SH-SY5Y (cell line): ENCODE results near the gene CANX.

Experiments used
- GATA2 ChIP-seq: IDR thresholded peaks from 2 replicates; pipeline ENCODE4 v1.6.1; 2011; ENCODE audit warnings: mild to moderate bottlenecking, low read depth, low read length
- GATA3 ChIP-seq: IDR thresholded peaks from 2 replicates; pipeline ENCODE4 v1.6.1; 2011; ENCODE audit warnings: low read depth, mild to moderate bottlenecking, low read length, moderate library complexity

CANX gene, protein sequence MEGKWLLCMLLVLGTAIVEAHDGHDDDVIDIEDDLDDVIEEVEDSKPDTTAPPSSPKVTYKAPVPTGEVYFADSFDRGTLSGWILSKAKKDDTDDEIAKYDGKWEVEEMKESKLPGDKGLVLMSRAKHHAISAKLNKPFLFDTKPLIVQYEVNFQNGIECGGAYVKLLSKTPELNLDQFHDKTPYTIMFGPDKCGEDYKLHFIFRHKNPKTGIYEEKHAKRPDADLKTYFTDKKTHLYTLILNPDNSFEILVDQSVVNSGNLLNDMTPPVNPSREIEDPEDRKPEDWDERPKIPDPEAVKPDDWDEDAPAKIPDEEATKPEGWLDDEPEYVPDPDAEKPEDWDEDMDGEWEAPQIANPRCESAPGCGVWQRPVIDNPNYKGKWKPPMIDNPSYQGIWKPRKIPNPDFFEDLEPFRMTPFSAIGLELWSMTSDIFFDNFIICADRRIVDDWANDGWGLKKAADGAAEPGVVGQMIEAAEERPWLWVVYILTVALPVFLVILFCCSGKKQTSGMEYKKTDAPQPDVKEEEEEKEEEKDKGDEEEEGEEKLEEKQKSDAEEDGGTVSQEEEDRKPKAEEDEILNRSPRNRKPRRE

GRCh38 chr5:179698935-179699615, at the start of gene CANX:
Gene CANX, plus strand, starts transcription at chr5:179698967. Its CDS starts 6,715 bp downstream, at chr5:179705682.
- no peak for TF ChIP-seq GATA2
- no peak for TF ChIP-seq GATA3

- TF ChIP-seq GATA3 (no peak), GATA2 (no peak)
These were observed 30.4 kb upstream of the CANX start for GRCh38 chr5:179668391-179668790.

DNA sequence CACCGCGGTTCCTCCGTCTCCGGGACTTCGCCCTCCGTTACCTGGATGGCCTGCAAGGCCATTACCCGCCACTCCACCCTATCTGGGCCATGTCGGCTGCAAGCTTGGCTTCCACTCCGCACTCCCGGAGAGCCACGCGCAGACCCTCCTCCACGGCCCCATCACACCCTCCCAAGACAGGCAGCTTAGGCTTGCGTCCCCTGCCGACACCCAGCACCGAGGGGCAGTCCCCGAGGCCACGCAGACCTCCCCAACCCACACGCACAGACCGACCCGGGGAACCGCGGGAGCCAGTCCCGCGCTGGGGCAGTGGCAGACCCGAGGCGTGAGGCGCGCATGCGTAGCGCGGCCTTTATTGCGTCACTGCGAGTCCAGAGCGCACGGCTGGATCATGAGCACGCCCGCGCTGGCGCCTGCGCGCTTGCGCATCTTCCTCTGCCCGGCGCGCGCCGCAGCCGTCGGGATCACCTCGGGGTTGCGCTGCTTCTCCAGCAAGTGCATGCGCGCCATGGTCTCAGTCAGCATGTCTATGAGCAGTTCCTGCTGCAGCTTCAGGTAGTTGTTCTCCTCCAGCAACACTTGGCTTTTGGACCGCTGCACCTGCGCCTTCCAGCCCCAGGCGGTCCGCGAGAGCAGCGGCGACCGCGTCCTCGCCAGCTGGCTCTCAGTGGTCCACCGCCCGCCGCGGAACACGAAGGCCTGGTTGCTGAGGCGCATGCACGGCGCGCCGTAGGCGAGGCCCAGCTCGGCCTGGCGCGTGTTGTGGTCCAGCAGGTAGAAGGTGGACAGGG, 20.3 kb upstream of the CANX start:
- TF ChIP-seq GATA3 (no peak), GATA2 (no peak)

GRCh38 chr5:179679014-179679674, 19.6 kb upstream of the CANX start:
- TF ChIP-seq GATA2 (no peak), GATA3 (no peak)

- TF ChIP-seq GATA3 (no peak), GATA2 (no peak)
These were observed 18.6 kb upstream of the CANX start for GRCh38 chr5:179680014-179680779.

DNA sequence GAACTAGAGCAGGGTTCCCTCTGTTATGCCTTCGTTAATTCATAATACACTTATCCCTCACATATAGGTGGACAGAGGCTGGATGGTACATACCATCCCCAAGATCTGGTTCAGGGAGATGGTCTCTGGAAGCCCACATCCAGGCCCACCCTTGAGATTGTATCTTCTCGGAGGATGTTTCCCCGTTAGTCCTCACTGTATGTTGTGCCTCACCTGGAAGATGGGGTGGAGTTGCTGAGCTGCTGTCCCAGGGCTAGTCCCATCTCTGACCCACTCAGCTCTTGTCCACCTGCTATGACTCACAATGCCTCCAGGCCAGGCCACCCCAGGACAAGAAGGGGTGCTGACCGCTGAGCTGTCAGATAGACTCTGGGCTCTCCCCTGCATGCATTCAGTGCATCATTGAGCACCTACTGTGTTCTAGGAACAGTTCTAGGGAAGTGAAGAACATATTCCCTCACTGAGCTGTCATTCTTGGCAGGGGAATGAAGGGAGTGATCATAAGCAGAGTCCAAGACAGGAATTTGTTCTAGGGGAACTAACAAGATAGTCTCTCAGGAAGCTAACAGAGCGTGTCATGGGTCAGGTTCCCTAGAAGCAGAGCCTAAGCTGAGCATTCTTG, 17.9 kb upstream of the CANX start, which contains the start of gene CBY3:
TSS of gene CBY3 (minus strand) at position 255 of the 622 bp plus-strand sequence. CDS start at position 139, 116 bp downstream.
- TF ChIP-seq GATA2 (no peak), GATA3 (no peak)

DNA sequence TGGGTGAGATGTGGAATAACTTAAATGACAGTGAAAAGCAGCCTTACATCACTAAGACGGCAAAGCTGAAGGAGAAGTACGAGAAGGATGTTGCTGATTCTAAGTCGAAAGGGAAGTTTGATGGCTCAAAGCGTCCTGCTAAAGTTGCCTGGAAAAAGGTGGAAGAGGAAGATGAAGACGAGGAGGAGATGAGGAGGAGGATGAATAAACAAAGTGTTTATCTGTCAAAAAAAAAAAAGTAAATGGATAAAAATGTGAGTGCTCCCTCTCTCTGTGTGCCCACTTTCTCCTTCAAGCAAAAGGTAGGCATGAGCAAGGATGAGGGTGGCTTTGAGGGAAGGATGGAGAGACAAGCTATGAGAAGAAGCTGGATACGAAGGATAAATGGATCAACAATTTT, 4.2 kb upstream of the CANX start:
- no peak for TF ChIP-seq GATA2

DNA sequence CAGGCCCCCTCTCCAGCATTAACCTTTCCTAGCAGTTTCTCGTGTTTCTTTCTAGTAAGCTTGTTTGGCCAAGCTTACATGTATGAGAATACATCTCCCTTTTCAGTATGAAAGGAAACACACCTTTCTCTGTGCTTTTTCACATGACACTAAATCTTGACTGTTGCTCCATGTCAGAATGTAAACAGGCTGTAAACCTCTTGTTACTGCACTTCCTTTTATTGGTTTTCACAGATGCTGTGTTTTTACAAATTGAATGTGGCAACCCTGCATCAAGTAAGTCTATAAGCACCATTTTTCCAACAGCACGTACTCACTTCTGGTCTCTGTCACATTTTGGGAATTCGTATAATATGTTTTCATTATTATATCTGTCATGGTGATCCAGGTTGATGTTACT, 2.2 kb upstream of the CANX start:
- no peak for TF ChIP-seq GATA3
- TF ChIP-seq GATA2: no peak

DNA sequence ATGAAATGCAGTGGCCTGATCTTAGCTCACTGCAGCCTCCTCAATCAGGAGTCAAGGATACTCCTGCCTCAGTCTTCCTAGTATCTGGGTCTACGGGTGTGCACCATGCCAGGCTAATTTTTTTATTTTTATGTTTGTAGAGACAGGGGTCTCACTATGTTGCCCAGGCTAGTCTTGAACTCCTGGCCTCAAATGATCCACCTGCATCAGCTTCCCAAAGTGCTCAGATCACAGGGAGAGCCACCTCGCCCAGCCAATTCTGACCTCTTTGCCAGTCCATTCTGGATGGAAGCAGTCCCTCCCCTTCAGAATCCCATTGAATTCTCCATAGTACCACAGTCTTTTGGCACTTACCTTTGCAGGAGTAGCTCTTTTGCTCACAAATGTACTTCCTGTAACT, 1.7 kb upstream of the CANX start:
- TF ChIP-seq GATA3 (no peak), GATA2 (no peak)

DNA sequence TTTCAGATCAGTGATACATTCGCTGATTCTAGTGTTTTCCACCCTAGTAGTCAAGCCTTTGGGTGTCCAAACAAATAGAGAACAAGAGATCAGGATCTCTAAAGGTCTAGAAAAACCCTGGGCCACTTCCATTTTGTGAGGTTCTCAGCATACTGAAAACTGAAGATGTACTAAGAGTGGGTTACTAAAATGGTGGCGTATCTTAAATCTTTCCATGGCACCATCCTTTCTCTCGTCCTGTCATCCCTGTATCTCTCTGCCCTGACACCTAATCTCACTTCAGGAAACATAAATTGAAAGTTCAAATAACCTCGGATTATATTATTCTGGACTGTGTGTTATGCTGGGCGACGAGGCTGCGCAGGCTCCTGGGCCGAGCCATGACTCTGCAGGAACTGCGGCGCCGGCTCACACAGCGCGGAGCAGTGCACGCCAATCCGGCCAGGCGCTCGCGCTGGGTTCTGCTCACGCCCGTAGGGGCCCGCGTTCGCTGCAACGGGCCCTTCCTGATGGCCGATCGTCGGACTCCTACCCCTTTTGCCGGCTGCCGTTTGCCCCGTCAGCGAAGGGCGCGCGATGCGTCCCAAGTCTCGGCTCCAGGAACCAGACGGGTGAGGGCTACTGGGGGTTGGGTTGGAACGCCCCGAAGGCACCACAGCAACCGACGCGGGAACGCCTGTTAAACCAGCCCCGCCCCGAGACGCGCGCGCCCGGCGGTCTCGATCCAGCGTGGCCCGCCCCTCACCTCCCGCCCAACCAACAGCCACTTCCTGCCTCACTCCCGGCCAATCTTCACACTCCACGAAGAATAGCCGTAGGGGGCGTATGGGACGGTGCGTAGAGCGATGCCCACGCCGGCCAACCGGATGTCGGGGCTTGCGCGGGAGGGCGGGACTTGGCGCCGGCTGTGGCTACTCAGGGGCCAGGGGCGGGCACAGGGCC, 503 bp upstream of the CANX start:
- TF ChIP-seq GATA3 (no peak), GATA2 (no peak; the same call in 1 of the 2 replicates)

- no peak for TF ChIP-seq GATA2
- TF ChIP-seq GATA3: no peak
These were observed 960 bp downstream of the CANX start for GRCh38 chr5:179699616-179700237.
